Measurements from ENCODE around the gene PCDH12.
A peak's percentile ranks its signal among the peaks of the same experiment; 100 is the strongest.

DNA sequence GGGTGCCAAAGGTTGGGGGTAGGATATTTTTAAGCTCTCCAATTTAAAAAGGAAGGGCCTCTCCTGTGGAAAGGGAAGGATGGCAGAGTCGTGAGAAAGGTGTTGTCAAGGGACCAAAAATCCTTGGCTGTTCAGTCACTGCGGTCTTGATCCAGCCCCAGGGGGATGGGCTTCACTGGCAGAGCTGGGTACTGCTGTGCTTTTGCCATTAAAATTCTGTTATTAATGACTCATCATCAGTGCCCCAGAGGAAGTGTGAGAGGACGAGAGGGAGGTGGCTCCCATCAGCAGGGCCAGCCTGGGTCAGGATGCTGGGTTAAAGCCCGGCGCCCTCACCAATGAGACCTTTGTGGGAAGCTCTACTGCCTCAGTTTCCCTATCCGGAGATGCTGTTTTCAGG is 16.7 kb downstream of the PCDH12 start:
- TF ChIP-seq POLR2A (IDR thresholded peaks at IDR 0.05; ENCODE audit: borderline replicate concordance, extremely low read depth, insufficient read depth, insufficient read length) (no peak), EZH2phosphoT487 (IDR thresholded peaks at IDR 0.05; ENCODE audit: borderline replicate concordance) (no peak), SRF (IDR thresholded peaks at IDR 0.05; ENCODE audit: low read depth) (no peak), EGR1 (IDR thresholded peaks at IDR 0.05; ENCODE audit: low read depth) (no peak), RAD21 (IDR thresholded peaks at IDR 0.05; ENCODE audit: low read depth) (no peak), SP1 (IDR thresholded peaks at IDR 0.05; ENCODE audit: low read depth) (0 out of 2 replicates have a peak, but pooled peaks have one; percentile 23), EZH2 (IDR thresholded peaks at IDR 0.05) (no peak), JUND (IDR thresholded peaks at IDR 0.05) (peak; percentile 51), POLR2AphosphoS5 (IDR thresholded peaks at IDR 0.05; ENCODE audit: low read depth, low read length) (no peak), ELF1 (IDR thresholded peaks at IDR 0.05; ENCODE audit: borderline replicate concordance, low read depth) (no peak)
- TF ChIP-seq, protein P1, sequence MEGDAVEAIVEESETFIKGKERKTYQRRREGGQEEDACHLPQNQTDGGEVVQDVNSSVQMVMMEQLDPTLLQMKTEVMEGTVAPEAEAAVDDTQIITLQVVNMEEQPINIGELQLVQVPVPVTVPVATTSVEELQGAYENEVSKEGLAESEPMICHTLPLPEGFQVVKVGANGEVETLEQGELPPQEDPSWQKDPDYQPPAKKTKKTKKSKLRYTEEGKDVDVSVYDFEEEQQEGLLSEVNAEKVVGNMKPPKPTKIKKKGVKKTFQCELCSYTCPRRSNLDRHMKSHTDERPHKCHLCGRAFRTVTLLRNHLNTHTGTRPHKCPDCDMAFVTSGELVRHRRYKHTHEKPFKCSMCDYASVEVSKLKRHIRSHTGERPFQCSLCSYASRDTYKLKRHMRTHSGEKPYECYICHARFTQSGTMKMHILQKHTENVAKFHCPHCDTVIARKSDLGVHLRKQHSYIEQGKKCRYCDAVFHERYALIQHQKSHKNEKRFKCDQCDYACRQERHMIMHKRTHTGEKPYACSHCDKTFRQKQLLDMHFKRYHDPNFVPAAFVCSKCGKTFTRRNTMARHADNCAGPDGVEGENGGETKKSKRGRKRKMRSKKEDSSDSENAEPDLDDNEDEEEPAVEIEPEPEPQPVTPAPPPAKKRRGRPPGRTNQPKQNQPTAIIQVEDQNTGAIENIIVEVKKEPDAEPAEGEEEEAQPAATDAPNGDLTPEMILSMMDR (IDR thresholded peaks at IDR 0.05 in 2 of 3, conservative IDR thresholded peaks at IDR 0.05 in 1 of 3; ENCODE audit: borderline replicate concordance in 1 of 3, insufficient read depth in 1 of 3, low read depth in 2 of 3, low read length in 2 of 3), result no peak
- TF ChIP-seq, protein P2, sequence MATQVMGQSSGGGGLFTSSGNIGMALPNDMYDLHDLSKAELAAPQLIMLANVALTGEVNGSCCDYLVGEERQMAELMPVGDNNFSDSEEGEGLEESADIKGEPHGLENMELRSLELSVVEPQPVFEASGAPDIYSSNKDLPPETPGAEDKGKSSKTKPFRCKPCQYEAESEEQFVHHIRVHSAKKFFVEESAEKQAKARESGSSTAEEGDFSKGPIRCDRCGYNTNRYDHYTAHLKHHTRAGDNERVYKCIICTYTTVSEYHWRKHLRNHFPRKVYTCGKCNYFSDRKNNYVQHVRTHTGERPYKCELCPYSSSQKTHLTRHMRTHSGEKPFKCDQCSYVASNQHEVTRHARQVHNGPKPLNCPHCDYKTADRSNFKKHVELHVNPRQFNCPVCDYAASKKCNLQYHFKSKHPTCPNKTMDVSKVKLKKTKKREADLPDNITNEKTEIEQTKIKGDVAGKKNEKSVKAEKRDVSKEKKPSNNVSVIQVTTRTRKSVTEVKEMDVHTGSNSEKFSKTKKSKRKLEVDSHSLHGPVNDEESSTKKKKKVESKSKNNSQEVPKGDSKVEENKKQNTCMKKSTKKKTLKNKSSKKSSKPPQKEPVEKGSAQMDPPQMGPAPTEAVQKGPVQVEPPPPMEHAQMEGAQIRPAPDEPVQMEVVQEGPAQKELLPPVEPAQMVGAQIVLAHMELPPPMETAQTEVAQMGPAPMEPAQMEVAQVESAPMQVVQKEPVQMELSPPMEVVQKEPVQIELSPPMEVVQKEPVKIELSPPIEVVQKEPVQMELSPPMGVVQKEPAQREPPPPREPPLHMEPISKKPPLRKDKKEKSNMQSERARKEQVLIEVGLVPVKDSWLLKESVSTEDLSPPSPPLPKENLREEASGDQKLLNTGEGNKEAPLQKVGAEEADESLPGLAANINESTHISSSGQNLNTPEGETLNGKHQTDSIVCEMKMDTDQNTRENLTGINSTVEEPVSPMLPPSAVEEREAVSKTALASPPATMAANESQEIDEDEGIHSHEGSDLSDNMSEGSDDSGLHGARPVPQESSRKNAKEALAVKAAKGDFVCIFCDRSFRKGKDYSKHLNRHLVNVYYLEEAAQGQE (IDR thresholded peaks at IDR 0.05; ENCODE audit: low read depth), result no peak
- TF ChIP-seq, protein P3, sequence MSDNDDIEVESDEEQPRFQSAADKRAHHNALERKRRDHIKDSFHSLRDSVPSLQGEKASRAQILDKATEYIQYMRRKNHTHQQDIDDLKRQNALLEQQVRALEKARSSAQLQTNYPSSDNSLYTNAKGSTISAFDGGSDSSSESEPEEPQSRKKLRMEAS (IDR thresholded peaks at IDR 0.05), result no peak

All from HCT116 (cell line).